Measurements from ENCODE around the gene PKN1. TPM values are rescaled to one million over a fixed set of nuclear protein-coding genes. Genes with fewer than 3 reads are reported as not detected.
"Not testable (repeated sequence)": the region's sequence is repeated elsewhere in the genome, so short reads cannot be mapped to it uniquely, and the experiment has no call there.

Gene PKN1
- total and polyA plus RNA-seq, 2 of the 13 experiments (the other 11 are each of a cell fraction or from before 2014, with no cell fraction given), result 45.7 to 54.5 TPM

GRCh38 chr19:14450876-14451275 is 17.8 kb downstream of the PKN1 start (continued):
- no peak for TF ChIP-seq ZBTB46 (CRISPR knock-in tag; IDR thresholded peaks at IDR 0.05; ENCODE audit: borderline replicate concordance)
- no peak for TF ChIP-seq POGZ (CRISPR knock-in tag; IDR thresholded peaks at IDR 0.05)
- TF ChIP-seq NPAS2 (CRISPR knock-in tag; IDR thresholded peaks at IDR 0.05; ENCODE audit: borderline replicate concordance), result no peak

GRCh38 chr19:14452303-14452702 is 19.2 kb downstream of the PKN1 start:
- H4K20me1 ChIP-seq (ENCODE audit: insufficient read depth, low read length); H3K27me3 ChIP-seq (ENCODE audit: control insufficient read depth in 1 of 2, insufficient read depth in 2 of 2, low read length in 2 of 2); POLR2A ChIA-PET; H3K4me3 ChIP-seq (replicated peaks in 1 of 3; ENCODE audit: insufficient read depth in 1 of 3, low read depth in 2 of 3, low read length in 3 of 3); H3K27ac ChIP-seq (ENCODE audit: extremely low read length, insufficient read depth, low read length); H3K9ac ChIP-seq (ENCODE audit: insufficient read depth, low read depth, low read length); DNase-seq (ENCODE audit: low spot score); H3K4me1 ChIP-seq (ENCODE audit: insufficient read depth, low read length); CTCF ChIA-PET (ENCODE audit: low intra/inter-chr PET ratio, low total read pairs); FAIRE-seq; H3K79me2 ChIP-seq (ENCODE audit: insufficient read depth, low read length); H3K4me2 ChIP-seq (ENCODE audit: low read depth, low read length); H2AFZ ChIP-seq (ENCODE audit: low read length); H3K9me3 ChIP-seq (ENCODE audit: low read length); ATAC-seq; intact Hi-C loops (cut with micrococcal nuclease; ENCODE audit: unreplicated experiment); in situ Hi-C loops (cut with HindIII; ENCODE audit: extremely low pct_ligation_motif_present, low pct_unique_long_range_greater_than_20kb); BruUV-seq (replicated peaks): not testable (repeated sequence)
- WGBS (ENCODE audit: low lambda C conversion rate), result 95% methylated on average over 3 of the region's 3 CpGs
- H3K36me3 ChIP-seq (replicated peaks in 1 of 2; ENCODE audit: control insufficient read depth in 1 of 2, insufficient read depth in 2 of 2, low read length in 2 of 2), result peaks cover 7 to 31% of the 10 kb centered on the region in 2 experiments; a peak in 4 of 5 replicates

GRCh38 chr19:14459703-14460102 is 26.6 kb downstream of the PKN1 start:
- Histone ChIP-seq H3K4me3 (replicated peaks in 1 of 3; ENCODE audit: insufficient read depth in 1 of 3, low read depth in 2 of 3, low read length in 3 of 3) (no peak overlapping the region), H3K27ac (ENCODE audit: extremely low read length, insufficient read depth, low read length) (no peak overlapping the region), H3K9ac (ENCODE audit: insufficient read depth, low read depth, low read length) (no peak overlapping the region), H3K4me1 (ENCODE audit: insufficient read depth, low read length) (no peaks in the 10 kb centered on the region), H2AFZ (ENCODE audit: low read length) (no peak overlapping the region), H3K79me2 (ENCODE audit: insufficient read depth, low read length) (no peaks in the 10 kb centered on the region), H4K20me1 (ENCODE audit: insufficient read depth, low read length) (no peaks in the 10 kb centered on the region), H3K36me3 (replicated peaks in 1 of 2; ENCODE audit: control insufficient read depth in 1 of 2, insufficient read depth in 2 of 2, low read length in 2 of 2) (peaks cover 3 to 22% of the 10 kb centered on the region in 2 experiments; a peak in 3 of 5 replicates), H3K4me2 (ENCODE audit: low read depth, low read length) (no peak overlapping the region), H3K27me3 (ENCODE audit: control insufficient read depth in 1 of 2, insufficient read depth in 2 of 2, low read length in 2 of 2) (no peaks in the 10 kb centered on the region), H3K9me3 (ENCODE audit: low read length) (no peaks in the 10 kb centered on the region)
- POLR2A ChIA-PET, result no interaction called here
- in situ Hi-C loops (cut with HindIII; ENCODE audit: extremely low pct_ligation_motif_present, low pct_unique_long_range_greater_than_20kb), result no loop called here
- 98% methylated on average over 5 of the region's 5 CpGs for WGBS (ENCODE audit: low lambda C conversion rate)
- ATAC-seq (no peak), FAIRE-seq (no peak), DNase-seq (ENCODE audit: low spot score) (no peak)
- intact Hi-C loops (cut with micrococcal nuclease; ENCODE audit: unreplicated experiment), result no loop called here
- CTCF ChIA-PET (ENCODE audit: low intra/inter-chr PET ratio, low total read pairs), result no interaction called here
- TF ChIP-seq ZFX (CRISPR knock-in tag; IDR thresholded peaks at IDR 0.05; ENCODE audit: low read depth) (no peak), CC2D1A (CRISPR knock-in tag; IDR thresholded peaks at IDR 0.05) (no peak), ZNF501 (CRISPR knock-in tag; IDR thresholded peaks at IDR 0.05) (no peak)
- BruUV-seq (replicated peaks), result no TSS peak

All from HepG2 (cell line).